ENCODE measurements around the gene PGM3. TPM values are rescaled to one million over a fixed set of nuclear protein-coding genes. Genes with fewer than 3 reads are reported as not detected.

The PGM3 gene
- total and polyA plus RNA-seq, 7 donors, result 6.5 to 18.0 (median 12.7) TPM

DNA sequence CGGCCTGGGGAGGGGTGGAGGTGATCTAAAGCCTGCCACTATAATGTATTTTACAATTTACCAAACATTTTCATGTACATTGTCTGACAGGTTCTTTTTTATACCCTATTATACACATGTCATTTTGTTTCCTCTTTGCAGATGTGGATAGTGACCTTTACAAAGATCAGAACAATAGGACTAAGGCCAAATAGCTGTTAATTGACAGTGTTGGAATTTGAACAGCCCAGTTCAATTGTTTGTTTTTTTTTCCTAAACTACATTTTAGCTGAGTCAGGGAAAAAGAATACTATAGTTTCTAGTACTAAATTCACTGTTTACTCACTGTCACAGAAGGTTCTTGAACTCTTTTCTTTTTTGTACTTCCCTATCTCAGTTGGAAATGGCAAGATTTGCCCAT is 40.2 kb downstream of the PGM3 start:
- Histone ChIP-seq H3K27me3 (ENCODE audit: insufficient read depth in 3 of 3, low read length in 2 of 3) (no peaks in the 10 kb centered on the region), H3K4me1 (no peaks in the 10 kb centered on the region), H3K9me3 (no peaks in the 10 kb centered on the region), H3K36me3 (ENCODE audit: insufficient read depth in 1 of 2, low read depth in 1 of 2) (peaks cover 2 to 97% of the 10 kb centered on the region in 2 donors), H3K27ac (no peak overlapping the region), H3K4me3 (no peak overlapping the region)
- 87 to 100% (median 93%) methylated on average over 1 of the region's 1 CpG for WGBS, 3 donors
- ATAC-seq, result no peak
- DNase-seq, result no peak
- TF ChIP-seq, protein P1, sequence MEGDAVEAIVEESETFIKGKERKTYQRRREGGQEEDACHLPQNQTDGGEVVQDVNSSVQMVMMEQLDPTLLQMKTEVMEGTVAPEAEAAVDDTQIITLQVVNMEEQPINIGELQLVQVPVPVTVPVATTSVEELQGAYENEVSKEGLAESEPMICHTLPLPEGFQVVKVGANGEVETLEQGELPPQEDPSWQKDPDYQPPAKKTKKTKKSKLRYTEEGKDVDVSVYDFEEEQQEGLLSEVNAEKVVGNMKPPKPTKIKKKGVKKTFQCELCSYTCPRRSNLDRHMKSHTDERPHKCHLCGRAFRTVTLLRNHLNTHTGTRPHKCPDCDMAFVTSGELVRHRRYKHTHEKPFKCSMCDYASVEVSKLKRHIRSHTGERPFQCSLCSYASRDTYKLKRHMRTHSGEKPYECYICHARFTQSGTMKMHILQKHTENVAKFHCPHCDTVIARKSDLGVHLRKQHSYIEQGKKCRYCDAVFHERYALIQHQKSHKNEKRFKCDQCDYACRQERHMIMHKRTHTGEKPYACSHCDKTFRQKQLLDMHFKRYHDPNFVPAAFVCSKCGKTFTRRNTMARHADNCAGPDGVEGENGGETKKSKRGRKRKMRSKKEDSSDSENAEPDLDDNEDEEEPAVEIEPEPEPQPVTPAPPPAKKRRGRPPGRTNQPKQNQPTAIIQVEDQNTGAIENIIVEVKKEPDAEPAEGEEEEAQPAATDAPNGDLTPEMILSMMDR (IDR thresholded peaks at IDR 0.05), result no peak
- intact Hi-C loops (cut with DNase I), result loop anchor here (10.0 kb wide), 1 partner anchor 938 kb away; no protein-coding TSS in a partner anchor

DNA sequence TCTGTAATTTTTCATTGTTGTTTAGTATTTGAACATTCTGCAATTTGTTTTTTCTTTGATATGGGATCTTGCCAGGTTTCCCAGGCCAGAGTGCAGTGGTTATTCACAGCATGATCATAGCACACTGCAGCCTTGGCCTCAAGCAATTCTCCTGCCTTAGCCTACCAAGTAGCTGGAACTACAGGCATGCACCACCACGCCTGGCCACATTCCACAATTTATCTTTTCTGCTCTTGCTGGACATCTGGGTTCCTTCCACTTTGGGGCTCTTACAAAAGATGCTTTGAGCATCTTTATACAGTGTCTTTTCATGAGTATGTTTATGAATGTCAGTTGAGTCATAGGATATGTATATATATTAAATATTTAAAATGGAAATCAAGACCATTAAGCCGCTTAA is 42.0 kb downstream of the PGM3 start:
- no peaks in the 10 kb centered on the region for H3K4me1 ChIP-seq
- no peaks in the 10 kb centered on the region for H3K9me3 ChIP-seq
- H3K4me3 ChIP-seq, result no peak overlapping the region
- H3K36me3 ChIP-seq (ENCODE audit: insufficient read depth in 1 of 2, low read depth in 1 of 2), result peaks cover 0 to 98% of the 10 kb centered on the region in 2 donors
- TF ChIP-seq, protein P1 (IDR thresholded peaks at IDR 0.05), result no peak
- no peaks in the 10 kb centered on the region for H3K27me3 ChIP-seq (ENCODE audit: insufficient read depth in 3 of 3, low read length in 2 of 3)
- 96 to 100% (median 97%) methylated on average over 2 of the region's 2 CpGs for WGBS, 3 donors
- H3K27ac ChIP-seq, result no peak overlapping the region
- no peak for ATAC-seq
- DNase-seq, result no peak
- intact Hi-C loops (cut with DNase I), result loop anchor here (10.0 kb wide), 1 partner anchor 936 kb away; no protein-coding TSS in a partner anchor

GRCh38 chr6:83138758-83139157 is 54.3 kb downstream of the PGM3 start:
- intact Hi-C loops (cut with DNase I), result loop anchor here in 1 of 2 donors (10.0 kb wide), 1 partner anchor 944 kb away; no protein-coding TSS in a partner anchor
- no peak for ATAC-seq
- H3K27me3 ChIP-seq (ENCODE audit: insufficient read depth in 3 of 3, low read length in 2 of 3), result no peaks in the 10 kb centered on the region
- TF ChIP-seq, protein P1 (IDR thresholded peaks at IDR 0.05), result no peak
- no peak overlapping the region for H3K4me3 ChIP-seq
- H3K4me1 ChIP-seq, result no peaks in the 10 kb centered on the region
- no peak overlapping the region for H3K27ac ChIP-seq
- DNase-seq, result no peak
- WGBS, 3 donors, result 85 to 91% (median 86%) methylated on average over 3 of the region's 3 CpGs
- peaks cover 4 to 100% of the 10 kb centered on the region in 2 donors for H3K36me3 ChIP-seq (ENCODE audit: insufficient read depth in 1 of 2, low read depth in 1 of 2)
- no peaks in the 10 kb centered on the region for H3K9me3 ChIP-seq

DNA sequence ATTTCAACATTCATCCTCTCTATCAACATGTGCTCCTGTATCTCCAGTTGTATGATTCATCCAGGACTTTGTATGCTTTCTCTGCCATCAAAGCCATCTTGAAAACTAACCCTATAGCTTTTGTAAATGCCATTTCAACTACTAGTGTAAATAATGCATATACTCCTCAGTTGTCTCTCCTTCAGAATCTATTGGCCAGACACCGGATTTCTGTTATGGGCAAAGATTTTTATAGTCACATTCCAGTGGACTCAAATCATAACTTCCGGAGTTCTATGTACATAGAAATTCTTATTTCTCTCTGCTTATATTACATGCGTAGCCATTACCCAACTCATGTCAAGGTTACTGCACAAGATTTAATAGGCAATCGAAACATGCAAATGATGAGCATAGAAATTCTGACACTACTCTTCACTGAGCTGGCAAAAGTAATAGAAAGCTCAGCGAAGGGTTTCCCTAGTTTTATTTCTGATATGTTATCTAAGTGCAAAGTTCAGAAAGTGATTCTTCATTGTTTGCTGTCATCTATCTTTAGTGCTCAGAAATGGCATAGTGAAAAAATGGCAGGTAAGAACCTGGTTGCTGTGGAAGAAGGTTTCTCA is 54.8 kb downstream of the PGM3 start:
- intact Hi-C loops (cut with DNase I), result loop anchor here in 1 of 2 donors (10.0 kb wide), 1 partner anchor 943 kb away; no protein-coding TSS in a partner anchor
- no peak for ATAC-seq
- WGBS, 3 donors, result 94 to 97% (median 96%) methylated on average over 5 of the region's 5 CpGs

More for the DNA sequence above, 54.8 kb downstream of the PGM3 start:
- Histone ChIP-seq H3K27ac (no peak overlapping the region), H3K4me3 (no peak overlapping the region), H3K4me1 (no peaks in the 10 kb centered on the region), H3K36me3 (ENCODE audit: insufficient read depth in 1 of 2, low read depth in 1 of 2) (peaks cover 4 to 97% of the 10 kb centered on the region in 2 donors), H3K27me3 (ENCODE audit: insufficient read depth in 3 of 3, low read length in 2 of 3) (no peaks in the 10 kb centered on the region), H3K9me3 (no peaks in the 10 kb centered on the region)
- TF ChIP-seq, protein P1 (IDR thresholded peaks at IDR 0.05), result no peak
- DNase-seq, result no peak

All from psoas muscle (tissue), 8 donors.